Measurements from ENCODE around the gene FRMD1. TPM values are rescaled to one million over a fixed set of nuclear protein-coding genes. Genes with fewer than 3 reads are reported as not detected.

FRMD1 gene
- total and polyA plus RNA-seq, 10 of the 15 experiments (the other 5 are each of a cell fraction or from before 2014, with no cell fraction given), result not detected

DNA sequence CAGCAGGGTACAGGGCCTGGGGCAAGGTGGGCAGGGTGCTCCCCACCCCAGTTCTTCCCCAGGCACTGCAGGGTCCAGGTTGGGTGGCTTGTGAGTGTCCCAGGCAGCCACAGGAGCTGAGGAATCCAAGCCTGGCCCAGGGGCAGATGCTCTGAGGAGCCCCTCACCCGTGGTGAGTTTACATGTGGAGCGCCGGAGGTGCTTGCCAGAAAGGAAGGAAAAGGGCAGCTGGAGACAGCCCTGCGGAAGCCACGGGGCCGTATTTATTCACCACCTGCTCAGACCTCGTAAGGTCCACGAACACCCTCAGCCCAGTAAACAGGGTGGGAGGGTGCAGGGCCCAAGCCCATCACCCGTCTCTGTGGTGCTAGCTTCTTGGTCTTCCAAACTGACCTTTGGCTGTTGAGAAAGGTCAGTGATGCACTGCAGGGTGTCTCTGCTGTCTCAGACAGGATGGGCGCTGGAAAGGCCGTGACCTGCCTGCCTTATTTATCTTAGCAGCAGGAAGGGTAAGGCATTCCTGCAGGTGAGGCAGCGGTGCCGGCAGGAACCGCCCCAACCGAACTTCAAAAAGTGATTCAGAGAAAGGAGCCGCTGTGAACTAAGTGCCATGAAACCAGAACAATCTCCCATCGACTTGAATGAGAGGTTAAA lies 4.0 kb upstream of the FRMD1 start:
- Histone ChIP-seq H3K4me2 (ENCODE audit: control insufficient read depth, insufficient read depth) (no peak overlapping the region), H3K9ac (ENCODE audit: control insufficient read depth, insufficient read depth, low read length) (no peak overlapping the region), H3K27me3 (replicated peaks in 1 of 2; ENCODE audit: control insufficient read depth in 2 of 2, insufficient read depth in 2 of 2, low read length in 1 of 2) (no peaks in the 10 kb centered on the region), H3K36me3 (ENCODE audit: control insufficient read depth in 2 of 2, insufficient read depth in 2 of 2, low read length in 1 of 2) (no peaks in the 10 kb centered on the region), H4K20me1 (ENCODE audit: control insufficient read depth, insufficient read depth) (no peaks in the 10 kb centered on the region), H3K4me1 (ENCODE audit: control insufficient read depth, insufficient read depth, low read length) (no peaks in the 10 kb centered on the region), H3K4me3 (no peak overlapping the region), H3K27ac (ENCODE audit: control insufficient read depth, insufficient read depth) (no peak overlapping the region), H3K9me3 (replicated peaks; ENCODE audit: control insufficient read depth, insufficient read depth, low read length) (no peaks in the 10 kb centered on the region), H2AFZ (ENCODE audit: control insufficient read depth, low read depth, low read length) (no peak overlapping the region), H3K79me2 (ENCODE audit: control insufficient read depth, insufficient read depth, low read length) (no peaks in the 10 kb centered on the region)
- ChIA-PET SMC1A (ENCODE audit: uncharacterized antibody, unreplicated experiment) (no interaction called here), RAD21 (ENCODE audit: unreplicated experiment) (no interaction called here), POLR2A (no interaction called here), CTCF (no interaction called here)
- in situ Hi-C loops (cut with MboI) (no loop called here), intact Hi-C loops (cut with micrococcal nuclease; ENCODE audit: unreplicated experiment) (no loop called here)
- no peak for FAIRE-seq
- no peak for ATAC-seq
- 47% methylated on average over 16 of the region's 17 CpGs for WGBS (ENCODE audit: insufficient coverage, insufficient replicate concordance, low lambda C conversion rate, missing lambda C conversion rate)
- TF ChIP-seq YY1 (IDR thresholded peaks at IDR 0.05; ENCODE audit: low read depth, low read length) (no peak), EZH2 (IDR thresholded peaks at IDR 0.05; ENCODE audit: borderline replicate concordance, control insufficient read depth, low read depth, low read length) (no peak), POLR2AphosphoS5 (IDR thresholded peaks at IDR 0.05; ENCODE audit: low read length) (no peak), POU2F2 (IDR thresholded peaks at IDR 0.05; ENCODE audit: borderline replicate concordance, low read depth, low read length) (no peak), ASH2L (IDR thresholded peaks at IDR 0.05; ENCODE audit: borderline replicate concordance, low read depth) (no peak), BHLHE40 (IDR thresholded peaks at IDR 0.05; ENCODE audit: borderline replicate concordance in 1 of 2, low read depth in 2 of 2, low read length in 1 of 2) (no peak), JUNB (IDR thresholded peaks at IDR 0.05) (no peak)
- no TSS peak for BruUV-seq (replicated peaks)
- no peak for DNase-seq (ENCODE audit: low read depth, low spot score)

DNA sequence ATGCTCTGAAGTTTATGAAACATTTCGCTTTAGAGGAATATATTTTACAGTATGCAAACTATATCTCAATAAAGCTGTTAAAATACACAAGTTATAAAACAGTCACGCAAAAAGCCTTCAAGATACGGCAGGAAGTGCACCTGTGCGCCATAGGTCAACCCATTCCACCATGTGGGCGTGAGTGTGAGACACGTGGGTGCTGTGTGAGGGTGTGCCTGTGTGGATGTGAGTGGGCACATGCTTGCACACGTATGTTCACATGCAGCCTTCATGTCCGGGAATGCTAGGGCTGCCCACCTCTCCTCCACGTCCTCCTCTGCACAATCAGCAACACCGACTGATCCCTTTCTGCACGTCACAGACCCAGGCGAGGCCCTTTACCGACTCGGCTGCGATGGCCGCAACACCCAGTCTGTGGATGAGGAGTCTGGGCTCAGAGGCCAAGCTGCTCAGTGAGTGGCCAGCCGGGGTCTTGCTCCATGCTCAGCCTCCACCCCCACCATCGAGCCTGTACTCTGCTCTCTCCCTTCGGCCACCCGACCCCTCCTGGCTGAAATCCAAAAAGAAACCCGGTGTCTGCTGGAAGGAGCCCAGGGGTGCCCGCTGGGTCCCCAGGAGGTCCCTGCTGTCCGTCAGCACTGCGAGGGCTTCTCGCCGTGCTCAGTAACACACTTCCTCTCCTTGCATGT lies 3.0 kb upstream of the FRMD1 start:
- POLR2A ChIA-PET, result no interaction called here
- Histone ChIP-seq H3K4me1 (ENCODE audit: control insufficient read depth, insufficient read depth, low read length) (no peaks in the 10 kb centered on the region), H3K27ac (ENCODE audit: control insufficient read depth, insufficient read depth) (no peak overlapping the region), H3K4me3 (no peak overlapping the region), H3K79me2 (ENCODE audit: control insufficient read depth, insufficient read depth, low read length) (no peaks in the 10 kb centered on the region), H3K27me3 (replicated peaks in 1 of 2; ENCODE audit: control insufficient read depth in 2 of 2, insufficient read depth in 2 of 2, low read length in 1 of 2) (no peaks in the 10 kb centered on the region), H3K9ac (ENCODE audit: control insufficient read depth, insufficient read depth, low read length) (no peak overlapping the region), H3K9me3 (replicated peaks; ENCODE audit: control insufficient read depth, insufficient read depth, low read length) (no peaks in the 10 kb centered on the region), H3K4me2 (ENCODE audit: control insufficient read depth, insufficient read depth) (no peak overlapping the region), H4K20me1 (ENCODE audit: control insufficient read depth, insufficient read depth) (no peaks in the 10 kb centered on the region), H3K36me3 (ENCODE audit: control insufficient read depth in 2 of 2, insufficient read depth in 2 of 2, low read length in 1 of 2) (no peaks in the 10 kb centered on the region), H2AFZ (ENCODE audit: control insufficient read depth, low read depth, low read length) (no peak overlapping the region)
- in situ Hi-C loops (cut with MboI), result no loop called here
- BruUV-seq (replicated peaks), result no TSS peak
- intact Hi-C loops (cut with micrococcal nuclease; ENCODE audit: unreplicated experiment), result no loop called here
- DNase-seq (ENCODE audit: low read depth, low spot score) (no peak), FAIRE-seq (no peak), ATAC-seq (no peak)
- 43% methylated on average over 26 of the region's 26 CpGs for WGBS (ENCODE audit: insufficient coverage, insufficient replicate concordance, low lambda C conversion rate, missing lambda C conversion rate)
- SMC1A ChIA-PET (ENCODE audit: uncharacterized antibody, unreplicated experiment), result no interaction called here
- RAD21 ChIA-PET (ENCODE audit: unreplicated experiment), result no interaction called here
- CTCF ChIA-PET, result no interaction called here
- TF ChIP-seq SMAD1 (IDR thresholded peaks at IDR 0.05; ENCODE audit: low read depth, partially characterized antibody), result no peak
- no peak for TF ChIP-seq HCFC1 (IDR thresholded peaks at IDR 0.05; ENCODE audit: low read length)
- TF ChIP-seq MYB (IDR thresholded peaks at IDR 0.05; ENCODE audit: borderline replicate concordance, low read depth, low read length), result no peak
- TF ChIP-seq MEF2B (IDR thresholded peaks at IDR 0.05; ENCODE audit: partially characterized antibody, poor library complexity, severe bottlenecking), result no peak
- TF ChIP-seq FOXM1 (IDR thresholded peaks at IDR 0.05; ENCODE audit: low read depth, low read length), result no peak
